HG02852 (cell line): ENCODE measurements around the gene EXOC2.
"Not testable (repeated sequence)": the region's sequence is repeated elsewhere in the genome, so short reads cannot be mapped to it uniquely, and the experiment has no call there.

Experiments used
- ATAC-seq: cut with Tn5 transposase; IDR thresholded peaks from one replicate; pipeline ENCODE4 v1.9.1; 2021; ENCODE audit warnings: mild to moderate bottlenecking, moderate library complexity; ENCODE audit not compliant: unreplicated experiment

EXOC2 gene

DNA sequence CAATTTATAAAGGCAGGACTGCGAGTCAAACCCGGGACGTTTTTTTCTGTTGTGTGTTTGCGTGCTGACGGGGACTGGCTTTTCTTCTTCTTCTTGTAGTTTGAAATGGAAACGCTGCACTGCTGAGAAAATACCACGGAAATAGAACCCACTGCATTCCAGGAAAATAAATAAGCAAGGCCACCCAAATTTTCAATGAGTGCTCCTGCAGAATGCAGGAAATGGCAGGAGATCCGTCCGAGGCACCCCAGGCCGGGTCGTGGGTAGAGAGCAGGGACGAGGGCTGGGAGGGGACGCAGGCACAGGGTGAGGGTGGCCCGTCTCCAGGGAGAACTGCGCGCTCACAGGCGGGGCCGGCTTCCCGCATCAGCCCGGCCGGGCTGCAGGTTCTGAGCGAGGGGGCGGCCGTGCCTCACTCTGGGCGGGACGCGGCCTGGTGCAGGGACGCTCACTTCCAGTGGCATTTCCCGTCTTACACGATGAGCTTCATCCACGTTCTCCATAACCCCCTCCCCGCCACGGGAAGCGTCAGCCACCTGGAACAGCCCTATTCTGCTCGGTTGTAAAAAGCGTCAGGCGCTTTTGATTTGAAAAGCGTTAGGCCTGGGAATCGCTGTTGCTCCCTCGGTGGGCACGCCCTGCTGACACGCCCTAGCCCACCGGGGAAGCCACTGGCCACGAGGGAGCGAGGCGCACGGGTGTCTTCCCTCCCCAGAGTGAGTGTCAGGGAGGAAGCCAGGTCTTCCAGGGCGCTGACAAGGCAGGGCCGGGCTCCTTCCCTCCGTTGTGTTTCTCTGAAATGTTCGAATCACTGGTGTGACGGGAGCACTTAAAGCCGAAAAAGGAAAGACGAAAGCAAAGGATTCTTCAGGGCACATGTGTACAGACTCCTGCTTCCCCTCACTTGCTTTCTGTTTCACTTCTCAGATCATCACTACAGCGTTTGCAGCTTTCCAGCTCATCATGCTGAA lies 17.9 kb upstream of the EXOC2 start:
- ATAC-seq = peak; percentile 82

DNA sequence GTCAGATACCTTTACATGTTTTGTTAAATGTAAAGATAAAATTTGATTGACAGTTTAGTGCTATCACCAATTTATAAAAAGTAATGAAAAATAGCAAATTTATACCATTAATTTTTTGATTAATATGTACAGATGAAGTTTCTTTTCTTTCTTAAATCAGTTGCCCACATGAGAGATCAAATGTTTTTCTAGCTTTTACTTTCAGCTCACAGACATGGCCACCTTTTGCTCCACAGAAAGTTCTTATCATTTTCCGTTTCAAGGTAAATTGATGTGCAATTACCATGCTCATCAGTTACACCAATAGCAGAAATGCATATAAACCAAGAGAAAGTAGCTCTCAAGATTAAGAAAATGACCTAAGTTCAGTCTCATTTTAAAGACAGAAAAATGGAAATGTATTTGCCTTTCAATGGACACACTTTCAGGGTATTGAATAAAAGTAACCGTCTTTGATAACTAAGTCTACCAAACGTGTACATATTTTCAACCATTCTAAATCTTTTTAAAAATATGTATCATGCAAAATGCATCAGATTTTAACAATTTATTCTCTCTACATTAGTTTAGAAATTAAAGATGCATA lies 16.6 kb upstream of the EXOC2 start:
- ATAC-seq = no peak

DNA sequence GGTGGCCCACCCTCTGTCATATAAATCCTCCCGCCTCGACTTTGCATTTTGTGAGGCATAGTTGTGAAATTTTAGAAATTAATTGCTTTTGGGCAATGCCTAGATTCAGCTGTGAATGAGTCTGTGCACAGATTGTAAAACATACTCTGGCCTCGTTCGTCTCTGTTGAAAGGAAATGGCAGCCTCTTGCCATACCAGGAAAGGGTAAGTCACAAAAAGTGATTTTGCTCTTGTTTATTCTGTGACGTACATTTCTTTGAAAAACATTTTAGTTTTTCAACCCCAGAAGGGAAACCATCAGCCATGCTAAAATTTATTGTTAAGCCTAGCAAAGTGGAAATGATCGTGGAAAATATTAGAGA lies 15.3 kb upstream of the EXOC2 start:
- no peak for ATAC-seq

DNA sequence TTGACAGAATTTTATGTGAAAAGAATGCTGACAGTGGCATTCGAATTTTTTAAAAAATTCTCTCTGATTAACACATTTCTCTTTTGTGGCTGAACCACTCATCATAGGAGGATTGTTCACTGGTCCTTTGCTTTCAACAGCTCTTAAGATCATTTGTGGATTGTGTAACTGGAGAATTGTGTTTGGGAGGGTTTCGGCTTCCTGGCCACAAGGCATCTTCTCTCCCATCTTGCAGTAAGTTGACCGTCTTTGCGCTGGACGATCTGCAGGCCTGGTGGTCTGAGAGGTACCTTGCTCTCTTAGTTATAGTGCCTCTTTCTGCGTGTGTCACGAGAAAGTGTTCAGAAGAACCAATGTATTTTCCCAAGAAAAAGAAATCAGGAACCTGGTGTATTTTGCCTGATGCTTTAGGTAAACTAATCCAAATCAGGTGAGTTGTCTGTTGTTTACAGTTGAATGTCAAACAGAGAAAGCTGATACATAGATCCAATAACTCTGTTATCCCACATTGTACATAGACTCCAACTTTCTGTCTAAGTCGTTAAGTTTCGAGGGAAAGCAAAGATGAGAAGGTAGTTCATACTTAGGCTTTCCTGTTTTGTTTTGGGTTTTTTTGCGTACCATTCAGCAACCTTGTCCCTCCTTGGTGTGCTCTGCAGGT lies 14.8 kb upstream of the EXOC2 start:
- ATAC-seq = no peak

DNA sequence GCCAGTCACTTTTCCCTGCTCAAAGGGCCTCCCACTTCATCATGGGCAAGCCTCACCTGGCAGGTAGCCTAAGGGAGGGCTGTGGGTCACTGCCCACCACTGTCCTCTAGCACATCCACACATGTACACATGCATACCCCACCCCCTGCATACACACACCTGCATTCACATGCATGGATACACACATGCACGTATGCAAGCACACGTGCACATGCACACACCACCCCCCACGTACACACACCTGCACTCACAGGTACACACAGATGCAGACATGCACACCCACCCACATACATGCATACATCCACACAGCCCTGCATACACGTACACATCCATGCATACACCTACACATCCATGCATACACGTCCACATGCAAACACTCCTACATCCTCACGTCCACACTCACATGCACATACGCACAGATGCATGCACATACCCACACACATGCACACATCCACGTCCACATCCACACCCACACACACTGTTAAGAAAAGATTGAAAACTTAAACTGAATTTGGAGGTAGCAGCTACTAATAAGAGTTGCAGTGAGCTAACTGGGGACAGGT lies 14.0 kb upstream of the EXOC2 start:
- no peak for ATAC-seq

DNA sequence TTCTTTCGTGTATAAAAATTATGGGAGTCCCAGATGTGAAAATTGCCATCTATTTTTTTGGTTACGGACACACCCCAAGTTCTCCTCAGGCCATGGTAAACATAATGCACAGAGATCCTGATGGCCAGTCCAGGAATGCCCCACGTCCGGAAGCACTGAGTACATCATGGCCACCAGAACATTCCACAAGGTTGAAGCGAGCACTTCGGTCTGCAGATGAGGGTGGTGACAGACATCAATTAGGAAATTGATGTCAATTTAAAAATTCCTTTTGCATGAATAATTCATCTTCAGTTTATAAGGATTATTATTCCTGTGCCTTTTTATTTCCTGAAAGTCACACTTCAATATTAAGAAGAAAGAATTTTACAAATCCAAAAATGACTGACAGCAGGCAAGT lies 13.2 kb upstream of the EXOC2 start:
- no peak for ATAC-seq

DNA sequence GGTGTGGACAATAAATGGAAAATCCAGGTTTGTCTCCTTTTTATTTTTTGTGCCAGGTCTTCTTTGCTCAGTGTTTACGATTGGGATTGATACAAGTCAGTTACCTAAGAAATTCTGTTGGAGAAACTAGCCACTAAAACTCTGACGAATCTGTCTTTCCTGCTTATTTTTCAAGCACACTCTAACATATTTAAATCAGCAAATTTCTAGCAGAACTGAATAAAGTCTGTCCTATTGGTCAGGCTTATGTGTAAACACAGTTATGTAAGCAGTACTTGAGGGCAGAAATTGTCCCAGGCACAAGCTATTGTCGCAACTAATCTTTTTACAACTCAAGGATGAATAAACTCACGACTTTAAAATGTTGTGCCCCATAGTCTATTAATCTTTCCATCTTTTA lies 12.1 kb upstream of the EXOC2 start:
- ATAC-seq = no peak

DNA sequence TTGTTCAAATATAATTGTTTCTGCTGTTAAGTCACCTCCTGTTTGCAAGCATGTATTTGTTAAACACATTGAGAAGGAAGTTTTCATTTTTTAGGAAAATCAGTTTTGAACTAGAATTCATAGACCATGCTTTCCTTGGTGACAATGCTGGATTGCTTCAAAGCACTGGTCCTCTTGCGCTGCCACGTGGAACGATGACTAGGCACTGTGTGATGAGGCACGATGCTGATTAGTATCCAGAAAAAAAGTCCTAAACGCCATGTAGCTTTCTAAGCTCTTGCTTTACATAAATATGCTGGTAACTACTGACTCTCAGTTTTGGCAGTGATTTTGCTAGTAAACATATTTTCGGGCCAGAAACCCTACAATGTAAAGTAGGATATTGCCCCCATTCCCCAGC lies 11.1 kb upstream of the EXOC2 start:
- ATAC-seq = no peak

DNA sequence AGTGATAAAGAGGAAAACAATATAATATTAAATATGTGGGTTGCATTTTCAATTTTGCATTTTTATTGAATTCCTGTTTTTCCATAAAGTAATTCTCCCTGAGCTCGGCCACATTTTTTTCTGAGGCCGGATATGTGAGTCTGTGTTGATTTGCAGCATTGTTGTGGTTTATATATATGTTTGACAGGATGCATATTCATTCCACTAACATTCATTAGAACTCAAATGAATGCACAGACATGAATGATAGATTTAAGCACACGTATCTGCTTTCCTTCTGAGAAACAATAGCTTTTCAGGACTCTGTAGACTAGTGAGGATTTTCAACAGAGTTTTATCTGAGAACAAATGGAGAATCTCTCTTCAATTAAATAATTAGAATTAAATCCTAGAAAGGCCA lies 10.6 kb upstream of the EXOC2 start:
- ATAC-seq = no peak

DNA sequence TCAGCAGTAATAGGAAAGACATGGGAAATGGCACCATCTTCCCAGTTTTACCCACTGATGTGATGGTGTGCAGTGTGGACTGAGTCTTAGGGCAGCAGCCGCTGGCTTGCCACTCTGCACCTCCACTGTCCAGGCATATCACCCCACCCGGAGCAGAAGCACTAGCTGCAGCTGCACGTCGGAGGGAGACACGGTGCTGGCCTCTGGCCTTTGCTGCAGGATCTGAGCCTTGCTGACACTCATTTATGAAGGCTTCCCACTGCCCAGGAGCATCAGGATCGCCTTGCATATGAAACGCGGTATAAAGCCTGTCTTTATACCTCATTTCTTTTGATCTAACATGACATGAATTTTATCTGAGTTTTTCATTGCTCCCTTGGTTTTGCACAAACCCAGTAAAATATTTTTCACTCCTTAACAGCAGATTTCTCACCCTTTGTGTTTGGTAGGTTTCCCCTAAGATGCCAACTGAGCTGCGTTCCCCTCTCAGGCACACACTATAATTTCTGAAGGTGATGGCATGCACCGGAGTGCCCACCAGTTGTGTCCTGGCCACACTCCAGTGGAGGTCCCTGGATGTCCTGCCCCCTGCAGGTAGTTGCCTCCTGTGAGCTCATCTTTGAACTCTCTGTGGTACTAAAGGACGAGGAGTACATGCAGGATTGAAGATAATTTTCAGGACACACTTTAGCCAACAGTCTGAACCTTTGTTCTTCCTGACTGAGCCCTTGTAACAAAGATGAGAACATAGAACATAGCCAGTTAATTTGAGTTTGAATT lies 9.0 kb upstream of the EXOC2 start:
- no peak for ATAC-seq

DNA sequence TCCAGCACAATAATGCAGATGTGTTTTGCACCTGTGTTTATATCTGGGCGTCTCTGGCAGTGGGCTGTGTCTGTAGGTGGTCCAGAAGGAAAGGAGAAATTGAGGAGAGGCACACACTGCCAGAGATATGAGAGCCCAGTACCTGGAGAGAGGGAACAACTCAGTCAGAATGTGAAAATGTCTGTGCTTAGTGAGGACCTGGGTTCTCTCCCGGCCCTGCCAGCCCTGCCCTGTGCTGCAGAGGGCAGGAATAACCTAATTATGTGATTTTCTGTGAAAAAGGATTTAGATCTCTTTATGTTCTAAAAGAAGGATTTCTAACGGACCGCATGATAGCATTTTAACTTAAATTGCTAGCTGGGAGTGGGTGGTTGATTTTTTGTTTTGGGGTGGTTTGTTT lies 8.3 kb upstream of the EXOC2 start:
- ATAC-seq = no peak

DNA sequence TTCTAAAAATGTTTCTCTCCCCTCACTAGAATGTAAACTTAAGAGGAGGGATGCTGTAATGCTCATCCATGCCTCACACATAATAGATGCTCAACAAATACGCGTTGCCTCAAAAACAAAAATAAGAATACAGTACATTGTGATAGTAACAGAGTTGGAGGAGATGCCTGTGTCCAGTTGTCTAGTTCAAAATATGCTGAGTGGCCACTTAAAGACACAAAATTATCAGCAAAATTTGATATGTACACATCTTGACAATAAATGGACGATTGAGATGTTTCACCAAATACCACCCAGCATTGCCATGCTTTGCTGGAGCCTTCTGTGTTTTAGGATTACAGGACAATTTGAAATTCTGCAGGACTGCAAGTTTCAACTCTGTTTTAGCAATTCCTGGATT lies 7.6 kb upstream of the EXOC2 start:
- ATAC-seq = no peak

DNA sequence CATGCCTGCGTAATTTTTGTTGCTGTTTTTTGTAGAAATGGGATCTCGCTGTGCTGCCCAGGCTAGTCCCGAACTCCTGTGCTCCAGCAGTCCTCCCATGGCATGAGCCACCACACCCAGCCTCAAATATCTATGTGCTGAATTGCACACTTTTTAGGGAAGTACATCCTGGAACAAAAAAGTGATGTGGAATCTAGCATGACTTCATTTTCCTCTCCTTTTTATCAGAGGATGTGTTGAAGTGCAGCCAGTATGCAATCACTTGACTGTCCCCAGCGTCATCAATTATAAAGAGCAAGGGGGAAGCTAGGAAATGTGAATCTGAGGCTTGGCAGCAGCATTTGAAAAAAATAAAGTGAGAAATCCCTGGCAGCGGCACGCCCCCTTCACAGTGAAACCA lies 6.4 kb upstream of the EXOC2 start:
- no peak for ATAC-seq

DNA sequence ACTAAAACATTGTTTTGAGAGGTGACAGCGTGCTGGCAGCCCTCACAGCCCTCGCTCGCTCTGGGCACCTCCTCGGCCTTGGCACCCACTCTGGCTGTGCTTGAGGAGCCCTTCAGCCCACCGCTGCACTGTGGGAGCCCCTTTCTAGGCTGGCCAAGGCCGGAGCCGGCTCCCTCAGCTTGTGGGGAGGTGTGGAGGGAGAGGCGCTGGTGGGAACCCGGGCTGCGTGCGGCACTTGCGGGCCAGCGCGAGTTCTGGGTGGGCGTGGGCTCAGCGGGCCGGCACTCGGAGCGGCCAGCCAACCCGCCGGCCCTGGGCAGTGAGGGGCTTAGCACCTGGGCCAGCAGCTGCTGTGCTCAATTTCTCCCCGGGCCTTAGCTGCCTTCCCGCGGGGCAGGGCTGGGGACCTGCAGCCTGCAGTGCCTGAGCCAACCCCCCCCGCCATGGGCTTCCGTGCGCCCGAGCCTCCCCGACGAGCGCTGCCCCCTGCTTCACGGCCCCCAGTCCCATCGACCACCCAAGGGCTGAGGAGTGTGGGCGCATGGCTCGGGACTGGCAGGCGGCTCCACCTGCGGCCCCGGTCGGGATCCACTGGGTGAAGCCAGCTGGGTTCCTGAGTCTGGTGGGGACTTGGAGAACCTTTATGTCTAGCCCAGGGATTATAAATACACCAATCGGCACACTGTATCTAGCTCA lies 1.6 kb upstream of the EXOC2 start:
- ATAC-seq = not testable (repeated sequence)

DNA sequence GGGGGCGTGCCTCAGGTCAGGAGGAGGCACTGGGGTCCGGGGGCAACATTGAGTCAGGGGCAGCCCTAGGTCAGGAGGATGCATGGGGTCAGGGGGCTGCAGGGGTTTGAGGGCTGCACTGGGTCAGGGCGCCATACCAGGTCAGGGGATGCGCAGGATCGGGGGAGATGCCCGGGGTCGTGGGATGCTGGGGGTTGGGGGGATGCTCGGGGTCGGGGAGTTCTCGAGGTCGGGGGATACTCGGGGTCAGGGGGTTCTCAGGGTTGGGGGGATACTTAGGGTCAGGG lies 727 bp upstream of the EXOC2 start:
- no peak for ATAC-seq

DNA sequence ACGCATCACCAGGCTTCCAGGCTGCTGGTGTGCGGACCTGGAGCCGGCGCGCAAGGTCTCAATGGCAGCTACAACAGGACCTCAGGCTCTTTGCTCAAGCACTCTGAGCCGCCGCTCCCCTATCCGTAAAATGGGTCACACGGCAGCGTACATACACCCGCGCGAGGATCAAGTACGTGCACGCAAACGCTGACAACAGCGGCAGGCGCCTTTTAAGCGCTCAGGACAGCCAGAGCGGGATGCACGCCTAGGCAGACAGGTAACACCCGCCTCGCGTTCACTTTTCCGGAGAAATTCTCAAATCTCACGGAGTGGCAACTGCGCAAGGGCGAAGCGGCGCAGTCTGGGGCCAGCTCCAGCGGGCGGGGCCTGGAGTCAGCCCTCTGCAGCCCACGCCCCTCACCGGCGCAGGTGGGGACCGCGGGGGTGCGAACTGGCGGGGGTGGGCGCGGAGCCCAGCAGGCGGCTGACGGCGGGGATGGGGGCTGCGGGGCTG lies 535 bp downstream of the EXOC2 start:
- ATAC-seq = peak; percentile 80

DNA sequence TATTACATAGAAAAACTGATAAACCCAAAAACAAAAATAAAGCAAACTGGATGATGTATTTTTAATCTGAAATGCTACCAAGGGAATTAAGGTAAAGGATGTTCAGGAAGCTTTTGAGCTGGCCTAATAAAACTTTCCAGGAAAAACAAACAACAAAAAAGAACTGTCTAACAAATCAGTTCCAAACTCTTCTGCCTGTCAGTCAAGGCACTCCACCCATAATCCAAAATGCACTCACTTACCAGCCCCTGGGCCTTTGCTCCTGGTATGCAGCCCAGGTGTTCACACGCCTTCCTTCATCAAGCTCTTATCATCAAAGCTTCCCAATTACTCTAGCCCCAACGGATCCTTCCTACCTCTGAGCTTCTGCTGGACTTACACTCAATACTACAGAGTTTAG lies 3.7 kb downstream of the EXOC2 start:
- no peak for ATAC-seq

DNA sequence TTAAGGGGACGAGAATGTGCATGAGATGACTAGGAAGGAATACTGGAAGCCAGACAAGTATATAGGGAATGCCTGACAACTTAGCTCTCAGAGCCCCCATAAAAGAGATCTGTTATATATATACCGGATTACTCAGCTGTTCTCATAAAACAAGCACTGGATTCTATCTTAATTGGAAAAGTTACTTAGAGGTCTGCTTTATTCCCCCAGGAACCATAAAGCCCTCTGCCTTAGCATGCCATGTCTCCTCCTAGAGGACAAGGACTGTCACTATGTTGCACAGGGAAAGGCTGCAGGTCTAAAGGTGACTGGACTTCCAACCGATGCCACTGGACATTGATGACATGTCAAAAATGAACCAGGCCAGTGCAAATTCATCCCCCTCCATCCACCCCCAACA lies 6.4 kb downstream of the EXOC2 start:
- ATAC-seq = no peak

DNA sequence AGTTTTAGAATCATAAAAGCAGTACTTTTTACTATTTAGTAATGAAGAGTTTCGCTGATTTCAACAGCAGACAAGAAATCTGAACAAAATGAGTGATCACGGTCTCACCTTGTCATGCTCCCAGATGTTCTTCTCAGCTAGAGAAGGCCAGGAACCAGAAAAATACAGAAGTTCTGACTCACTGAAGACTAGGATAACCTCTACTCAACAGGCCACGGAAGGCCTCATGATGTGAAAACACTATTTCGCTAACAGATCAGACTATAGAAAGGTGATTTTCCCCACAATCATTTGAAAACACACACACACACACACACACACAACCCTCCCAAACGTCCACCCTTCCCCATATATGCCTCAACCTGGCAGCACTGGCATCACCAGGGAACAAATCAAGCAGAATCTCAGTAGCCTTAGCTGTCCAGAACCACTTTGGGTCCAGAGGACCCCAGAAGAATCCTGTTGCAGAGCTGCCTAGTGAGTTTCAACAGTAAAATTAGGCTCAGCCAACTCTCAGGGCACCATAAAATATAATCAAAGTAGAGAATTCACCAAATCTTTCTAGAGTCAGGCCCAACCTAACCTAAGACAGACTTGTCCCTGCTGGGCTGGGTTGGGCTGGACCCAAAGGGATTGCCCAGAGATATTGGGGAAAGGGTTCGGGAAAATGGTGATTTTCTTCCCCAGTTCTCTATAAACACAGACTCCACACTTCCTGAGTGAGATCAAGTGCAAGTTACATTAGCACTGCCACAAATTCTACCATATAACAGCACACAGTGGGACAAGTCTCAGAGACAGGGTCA lies 7.9 kb downstream of the EXOC2 start:
- peak; percentile 92 for ATAC-seq
